Activated naive CD4-positive, alpha-beta T cell treated with Interleukin-2 at 50 U/mL for 16 hours (primary cell): ENCODE data around the gene TUBA1B.
A peak's percentile ranks its signal among the peaks of the same experiment; 100 is the strongest.

Experiments used
- DNase-seq: peaks from one replicate; pipeline ENCODE4 v3.0.0-alpha.2; 2020

TUBA1B gene

GRCh38 chr12:49126852-49127763, 4.1 kb downstream of the TUBA1B start:
- no peak for DNase-seq

- DNase-seq, result no peak
Measured at GRCh38 chr12:49121047-49121696, 10.0 kb downstream of the TUBA1B start.

GRCh38 chr12:49111206-49111605, 20.0 kb downstream of the TUBA1B start:
- no peak for DNase-seq

- DNase-seq, result peak; percentile 97
Measured at GRCh38 chr12:49110464-49111155, 20.6 kb downstream of the TUBA1B start, which contains the start of gene LMBR1L. Gene LMBR1L (minus strand): TSS chr12:49110847. CDS start chr12:49110555, 292 bp downstream.

GRCh38 chr12:49109641-49110463, 21.3 kb downstream of the TUBA1B start:
- DNase-seq, result peak; percentile 16

GRCh38 chr12:49108958-49109404, 22.2 kb downstream of the TUBA1B start:
- no peak for DNase-seq

- no peak for DNase-seq
Measured at GRCh38 chr12:49105504-49106084, 25.6 kb downstream of the TUBA1B start.

- no peak for DNase-seq
Measured at GRCh38 chr12:49104822-49105221, 26.4 kb downstream of the TUBA1B start.

- no peak for DNase-seq
Measured at GRCh38 chr12:49100380-49100779, 30.8 kb downstream of the TUBA1B start.

GRCh38 chr12:49098703-49099102, 32.5 kb downstream of the TUBA1B start:
- no peak for DNase-seq

GRCh38 chr12:49098035-49098451, 33.2 kb downstream of the TUBA1B start:
- DNase-seq, result peak; percentile 71

- no peak for DNase-seq
Measured at GRCh38 chr12:49097381-49097780, 33.8 kb downstream of the TUBA1B start.

GRCh38 chr12:49094975-49095365, 36.2 kb downstream of the TUBA1B start:
- DNase-seq, result no peak

- DNase-seq, result peak; percentile 6
Measured at GRCh38 chr12:49094160-49094974, 36.8 kb downstream of the TUBA1B start, which contains the start of gene DHH. Gene DHH (minus strand): TSS chr12:49094801. CDS start chr12:49094512, 289 bp downstream.

GRCh38 chr12:49093792-49094159, 37.4 kb downstream of the TUBA1B start:
- DNase-seq, result no peak

GRCh38 chr12:49092816-49093406, 38.3 kb downstream of the TUBA1B start:
- DNase-seq, result no peak

- DNase-seq, result peak; percentile 68
Measured at GRCh38 chr12:49092086-49092815, 38.9 kb downstream of the TUBA1B start.

- no peak for DNase-seq
Measured at GRCh38 chr12:49091836-49092085, 39.4 kb downstream of the TUBA1B start.

- DNase-seq, result no peak
Measured at GRCh38 chr12:49091056-49091835, 39.9 kb downstream of the TUBA1B start.
